Esophagus squamous epithelium (tissue), 5 donors: ENCODE data around the gene ECI1. TPM values are rescaled to one million over a fixed set of nuclear protein-coding genes. Genes with fewer than 3 reads are reported as not detected.

ENCODE experiments used
- DNase-seq: peaks from one replicate; lab custom pipeline; 2025; lab: John Stamatoyannopoulos, UW
- H3K27ac ChIP-seq, 4 donors: fragments of 200-600 bp; sonication (generic); one replicate each; pipeline ENCODE4 v1.5.1; 2016 to 2019; ENCODE audit warnings: mild to moderate bottlenecking in 1 of 4
- H3K27me3 ChIP-seq, 4 donors: fragments of 200-600 bp; sonication (generic); 1 replicate in 3 of 4; 2 replicates in 1 of 4; pipeline versions ENCODE4 v1.5.1 to v1.6.0; 2017 to 2021; ENCODE audit warnings: antibody characterized with exemption in 1 of 4
- H3K36me3 ChIP-seq, 3 donors: fragments of 200-600 bp; sonication (generic); one replicate each; pipeline ENCODE4 v1.5.1; 2016 to 2019
- H3K4me1 ChIP-seq, 3 donors: fragments of 200-600 bp; sonication (generic); one replicate each; pipeline ENCODE4 v1.5.1; 2017 to 2019
- H3K4me3 ChIP-seq, 4 donors: fragments of 200-600 bp; sonication (generic); 1 replicate in 3 of 4; 2 replicates in 1 of 4; pipeline ENCODE4 v1.5.1; 2016 to 2019; ENCODE audit warnings: mild to moderate bottlenecking in 2 of 4, moderate library complexity in 1 of 4
- H3K9me3 ChIP-seq, 3 donors: fragments of 200-600 bp; sonication (generic); one replicate each; pipeline ENCODE4 v1.5.1; 2016 to 2019
- POLR2A ChIP-seq, 4 donors: fragments of 450-650 bp; IDR thresholded peaks; one replicate each; pipeline ENCODE4 v1.6.1; 2017; ENCODE audit warnings: antibody characterized with exemption in 4 of 4, mild to moderate bottlenecking in 4 of 4, moderate library complexity in 3 of 4
- WGBS, 2 donors: methylation state at CpG; one replicate each; pipeline ENCODE4 v1.1.5; 2018; 5-methylcytosine and 5-hydroxymethylcytosine counted together
- intact Hi-C: fragments of 100-400 bp; cut with DNase I; formaldehyde crosslinking; loops from one replicate; pipeline ENCODE4 v1.15.0; 2022
- total RNA-seq, 4 donors: library from RNA; depleted of rRNA; stranded (reverse); fragments of >200 nt; gene quantifications; one replicate each; pipeline ENCODE4 v1.1.0, GENCODE V29; 2016
- TF ChIP-seq, protein P1 (sequence below), 6 experiments: fragments of 450-650 bp in 4 of 6; fragments of 200-600 bp in 2 of 6; sonication (generic) in 2 of 6; IDR thresholded peaks; one replicate each; pipeline ENCODE4 v1.5.1; 2016 to 2019; ENCODE audit warnings: antibody characterized with exemption in 6 of 6, mild to moderate bottlenecking in 4 of 6, moderate library complexity in 4 of 6
- donor health status: DM: yes; HTN: yes; CAD: no.

ECI1 gene
- total RNA-seq, 4 donors from 2014 or later = 38.6 to 50.7 (median 42.6) TPM

DNA sequence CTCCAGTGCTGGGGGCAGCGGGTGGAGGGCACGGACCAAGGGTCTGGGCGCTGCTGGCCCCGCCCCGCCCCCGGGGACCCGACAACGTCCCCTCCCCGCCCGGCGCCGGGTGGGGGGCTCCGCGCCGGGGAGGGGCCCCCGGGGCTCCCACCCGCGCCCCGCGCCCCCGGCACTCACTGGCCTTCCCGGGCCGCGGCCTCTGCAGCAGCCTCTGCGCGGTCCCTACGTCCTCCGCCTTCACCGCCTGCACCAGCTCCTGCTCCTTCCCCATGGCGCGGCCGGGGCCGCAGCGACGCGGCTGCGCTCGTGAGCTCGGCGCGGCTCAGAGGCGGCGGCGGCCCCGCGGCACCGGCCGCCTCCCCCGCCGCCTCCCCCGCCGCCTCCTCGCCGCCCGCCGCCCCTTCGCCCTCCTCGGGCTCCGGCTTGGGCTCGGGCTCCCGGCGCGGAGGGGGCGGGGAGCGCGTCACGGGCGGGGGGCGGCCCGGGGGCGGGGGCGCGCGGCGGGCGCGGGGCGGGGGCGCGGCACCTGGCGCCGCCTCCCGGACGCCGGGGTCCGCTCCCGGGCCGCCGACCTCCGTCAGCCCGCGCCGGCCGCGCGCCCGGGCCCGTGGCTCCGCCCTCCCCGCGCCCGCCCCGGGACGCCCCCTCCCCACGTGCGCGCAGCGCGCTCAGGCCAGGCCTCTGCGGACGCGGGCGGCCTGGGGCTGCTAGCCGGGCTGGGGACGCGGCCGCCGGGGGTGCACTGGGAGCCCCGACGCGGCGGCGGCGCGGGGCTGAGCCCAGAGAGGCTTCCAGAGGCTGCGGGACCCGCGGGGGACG is 55.0 kb downstream of the ECI1 start, which contains the start of gene CASKIN1:
CASKIN1 (minus strand) TSS at position 444 of the 819 bp plus-strand sequence; CDS start at position 271, 173 bp downstream.
- DNase-seq = no peak
- intact Hi-C loops = no loop called here

DNA sequence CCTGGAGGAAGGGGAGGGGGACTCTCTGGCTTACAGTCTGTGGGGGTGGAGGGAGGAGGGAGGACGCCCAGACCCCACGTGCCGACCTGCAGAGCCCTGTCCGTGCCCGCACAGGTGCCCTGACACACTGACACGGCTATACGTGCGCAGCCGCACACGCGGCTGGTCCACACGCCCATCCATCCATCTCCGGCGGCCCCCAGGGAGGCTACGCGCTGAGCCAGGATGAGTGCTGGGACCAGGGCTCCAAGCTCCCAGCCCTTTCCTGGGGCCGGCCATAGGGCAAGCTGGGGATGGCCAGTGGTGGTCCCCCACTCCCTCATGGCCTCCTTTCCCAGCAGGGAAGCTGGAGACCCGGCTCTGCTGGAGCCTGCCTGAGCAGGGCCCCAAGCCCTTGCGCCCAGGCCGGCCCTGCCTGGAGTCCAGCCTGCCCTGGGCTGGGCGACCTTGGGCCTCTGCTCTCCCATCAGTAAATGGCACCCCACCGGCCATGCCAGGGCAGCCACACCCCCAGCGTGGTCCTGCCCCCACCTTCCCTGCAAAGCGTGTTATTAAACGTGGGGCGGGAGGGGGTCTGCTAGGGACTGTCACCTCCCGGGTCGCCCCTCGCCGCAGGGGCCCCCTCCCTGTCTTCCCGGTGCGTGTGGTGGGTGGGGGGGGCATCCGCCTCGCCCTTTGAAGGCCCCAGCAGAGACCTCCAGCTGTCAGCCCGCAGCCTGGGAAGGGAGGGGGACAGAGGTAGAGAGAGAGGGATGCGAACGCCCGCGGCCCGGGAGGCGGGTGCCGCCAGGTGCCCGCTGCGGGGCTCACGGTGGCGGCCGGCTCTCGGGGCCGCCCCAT is 55.8 kb downstream of the ECI1 start:
- intact Hi-C loops = no loop called here
- 0 to 6% methylated on average over 3 of the region's 49 CpGs for WGBS, 2 donors

More for the DNA sequence above, 55.0 kb downstream of the ECI1 start, which contains the start of gene CASKIN1:
- TF ChIP-seq POLR2A (IDR thresholded peaks at IDR 0.05) = no peak
- TF ChIP-seq, protein P1, sequence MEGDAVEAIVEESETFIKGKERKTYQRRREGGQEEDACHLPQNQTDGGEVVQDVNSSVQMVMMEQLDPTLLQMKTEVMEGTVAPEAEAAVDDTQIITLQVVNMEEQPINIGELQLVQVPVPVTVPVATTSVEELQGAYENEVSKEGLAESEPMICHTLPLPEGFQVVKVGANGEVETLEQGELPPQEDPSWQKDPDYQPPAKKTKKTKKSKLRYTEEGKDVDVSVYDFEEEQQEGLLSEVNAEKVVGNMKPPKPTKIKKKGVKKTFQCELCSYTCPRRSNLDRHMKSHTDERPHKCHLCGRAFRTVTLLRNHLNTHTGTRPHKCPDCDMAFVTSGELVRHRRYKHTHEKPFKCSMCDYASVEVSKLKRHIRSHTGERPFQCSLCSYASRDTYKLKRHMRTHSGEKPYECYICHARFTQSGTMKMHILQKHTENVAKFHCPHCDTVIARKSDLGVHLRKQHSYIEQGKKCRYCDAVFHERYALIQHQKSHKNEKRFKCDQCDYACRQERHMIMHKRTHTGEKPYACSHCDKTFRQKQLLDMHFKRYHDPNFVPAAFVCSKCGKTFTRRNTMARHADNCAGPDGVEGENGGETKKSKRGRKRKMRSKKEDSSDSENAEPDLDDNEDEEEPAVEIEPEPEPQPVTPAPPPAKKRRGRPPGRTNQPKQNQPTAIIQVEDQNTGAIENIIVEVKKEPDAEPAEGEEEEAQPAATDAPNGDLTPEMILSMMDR (IDR thresholded peaks at IDR 0.05) = no peak
- H3K27ac ChIP-seq = no peak within 1 kb of the TSS
- no CpG with 5 or more reads among the region's 129 CpGs for WGBS, 2 donors
- H3K27me3 ChIP-seq = peaks cover 10 to 70% (median 16%) of the 10 kb centered on the region in 4 donors
- peak within 1 kb of the TSS; percentile 32 to 73 (median 45) for H3K4me3 ChIP-seq
- H3K36me3 ChIP-seq = no peaks in the 10 kb centered on the region
- H3K4me1 ChIP-seq = peaks cover 15 to 27% (median 20%) of the 10 kb centered on the region in 3 donors
- H3K9me3 ChIP-seq = no peaks in the 10 kb centered on the region

DNA sequence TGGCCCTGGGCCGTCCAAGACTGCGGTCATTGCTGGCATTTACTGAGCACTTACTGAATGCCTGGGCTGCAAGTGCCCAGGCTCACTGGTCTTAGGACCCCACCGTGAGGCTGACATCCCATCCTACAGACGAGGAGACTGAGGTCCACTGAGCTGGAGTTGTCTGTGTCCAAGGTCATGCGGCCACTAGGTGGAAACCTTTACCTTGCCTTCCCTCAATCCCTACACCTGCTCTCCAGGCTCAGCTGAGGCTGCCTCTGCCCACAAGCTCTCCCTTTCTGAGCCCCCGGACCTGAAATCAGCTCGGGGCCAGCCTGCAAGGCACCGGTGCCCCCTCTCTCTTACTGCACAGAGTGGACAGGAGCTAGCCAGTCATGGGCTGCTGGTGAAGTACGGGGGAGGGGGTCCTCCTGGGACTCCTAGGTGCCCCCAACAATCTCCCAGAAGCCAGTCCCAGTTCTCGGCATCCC is 56.5 kb downstream of the ECI1 start:
- Histone ChIP-seq H3K36me3 (no peaks in the 10 kb centered on the region), H3K27me3 (peaks cover 10 to 70% (median 16%) of the 10 kb centered on the region in 4 donors), H3K27ac (no peak overlapping the region), H3K4me3 (peak overlapping the region in 1 of 4 donors; percentile 73), H3K4me1 (peaks cover 15 to 41% (median 20%) of the 10 kb centered on the region in 3 donors), H3K9me3 (no peaks in the 10 kb centered on the region)
- 16 to 40% methylated on average over 1 to 8 of the region's 10 CpGs for WGBS, 2 donors
- no peak for TF ChIP-seq POLR2A (IDR thresholded peaks at IDR 0.05)
- TF ChIP-seq, protein P1 (IDR thresholded peaks at IDR 0.05) = peak; percentile 41 to 65 (median 48)
- DNase-seq = no peak
- intact Hi-C loops = no loop called here

More for the DNA sequence above, 55.8 kb downstream of the ECI1 start:
- Histone ChIP-seq H3K4me1 (peaks cover 15 to 34% (median 20%) of the 10 kb centered on the region in 3 donors), H3K36me3 (no peaks in the 10 kb centered on the region), H3K27me3 (peaks cover 10 to 70% (median 16%) of the 10 kb centered on the region in 4 donors), H3K9me3 (no peaks in the 10 kb centered on the region), H3K27ac (no peak overlapping the region), H3K4me3 (peak overlapping the region; percentile 32 to 73 (median 45))
- no peak for TF ChIP-seq POLR2A (IDR thresholded peaks at IDR 0.05)
- TF ChIP-seq, protein P1 (IDR thresholded peaks at IDR 0.05) = no peak
- DNase-seq = no peak

DNA sequence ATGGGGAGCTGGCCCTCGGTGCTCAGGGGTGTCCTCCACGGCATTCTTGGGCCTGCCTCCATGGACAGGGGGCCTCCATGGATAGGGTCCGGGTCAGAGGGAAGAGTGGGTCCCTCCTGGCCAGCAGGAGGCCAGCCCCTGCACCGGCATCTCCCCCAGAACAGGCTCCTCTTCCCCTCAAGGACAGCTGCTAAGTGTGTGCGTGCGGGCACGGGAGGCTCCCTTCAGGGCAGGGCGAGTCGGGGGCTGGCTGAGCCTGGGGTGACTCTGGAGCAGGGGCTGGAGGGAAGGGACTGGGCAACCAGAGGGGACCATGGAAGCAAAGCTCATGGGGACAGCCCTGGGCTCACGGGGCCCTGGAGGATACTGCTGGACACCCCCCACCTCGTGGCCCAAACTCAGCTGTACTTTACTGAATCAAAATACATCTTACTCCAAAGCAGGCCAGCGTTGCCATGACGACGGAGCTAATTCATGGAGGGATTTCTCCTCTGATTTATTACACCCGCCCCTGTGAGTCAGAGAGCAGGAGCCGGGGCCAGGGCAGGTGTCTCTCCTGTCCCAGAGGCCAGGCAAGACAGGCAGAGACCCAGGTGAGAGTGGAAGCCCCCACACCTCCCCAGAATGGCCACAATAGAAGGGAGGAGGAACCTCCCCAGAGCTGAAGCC is 57.1 kb downstream of the ECI1 start:
- DNase-seq = no peak
- intact Hi-C loops = no loop called here
- Histone ChIP-seq H3K27ac (no peak overlapping the region), H3K4me3 (no peak overlapping the region), H3K4me1 (peaks cover 15 to 43% (median 20%) of the 10 kb centered on the region in 3 donors), H3K27me3 (peaks cover 10 to 65% (median 16%) of the 10 kb centered on the region in 4 donors), H3K36me3 (no peaks in the 10 kb centered on the region), H3K9me3 (no peaks in the 10 kb centered on the region)
- TF ChIP-seq, protein P1 (IDR thresholded peaks at IDR 0.05) = no peak
- TF ChIP-seq POLR2A (IDR thresholded peaks at IDR 0.05) = no peak
- WGBS, 2 donors = 40% methylated on average over 8 of the region's 16 CpGs; no CpG with 5 or more reads in 1 of the 2 donors
